Muscle of leg (tissue), 11 donors: ENCODE data around the gene TRIO. TPM values are rescaled to one million over a fixed set of nuclear protein-coding genes. Genes with fewer than 3 reads are reported as not detected.

Source experiments
- DNase-seq: peaks from one replicate; pipeline ENCODE4 v3.0.0; 2013
- H3K27ac ChIP-seq: one replicate; pipeline ENCODE4 v1.5.1; 2013; ENCODE audit warnings: mild to moderate bottlenecking, low read length, control low read depth
- H3K27me3 ChIP-seq: one replicate; pipeline ENCODE4 v1.6.1; 2013; ENCODE audit warnings: low read length; ENCODE audit not compliant: control insufficient read depth, insufficient read depth
- H3K36me3 ChIP-seq: one replicate; pipeline ENCODE4 v1.6.1; 2013; ENCODE audit warnings: low read length; ENCODE audit not compliant: control insufficient read depth, insufficient read depth
- H3K4me1 ChIP-seq: one replicate; pipeline ENCODE4 v1.6.1; 2013; ENCODE audit warnings: low read length; ENCODE audit not compliant: control insufficient read depth, insufficient read depth
- H3K4me3 ChIP-seq: one replicate; pipeline ENCODE4 v1.5.1; 2013; ENCODE audit warnings: low read length, control low read depth
- H3K9me3 ChIP-seq: replicated peaks from 2 replicates; pipeline ENCODE4 v1.6.1; 2013; ENCODE audit warnings: low read depth, low read length; ENCODE audit not compliant: control insufficient read depth
- WGBS: methylation state at CpG from one replicate; pipeline ENCODE4 v1.1.5; 2013; ENCODE audit warnings: missing lambda C conversion rate; ENCODE audit not compliant: insufficient coverage; 5-methylcytosine and 5-hydroxymethylcytosine counted together
- polyA plus RNA-seq, 8 donors: library from polyadenylated mRNA; unstranded; fragments of 120-200 nt; gene quantifications; one replicate each; pipeline versions ENCODE4 v1.2.1 to v1.2.3, GENCODE V29; 2013; ENCODE audit warnings: inconsistent platforms in 1 of 8, low replicate concordance in 1 of 8; ENCODE audit not compliant: insufficient read length in 8 of 8, insufficient read depth in 1 of 8
- total RNA-seq: library from RNA; stranded (reverse); fragments of 120-200 nt; gene quantifications from one replicate; pipeline ENCODE4 v1.2.4, GENCODE V29; 2013

Gene TRIO
- total and polyA plus RNA-seq, 9 donors, result 124 to 219 (median 168) TPM

DNA sequence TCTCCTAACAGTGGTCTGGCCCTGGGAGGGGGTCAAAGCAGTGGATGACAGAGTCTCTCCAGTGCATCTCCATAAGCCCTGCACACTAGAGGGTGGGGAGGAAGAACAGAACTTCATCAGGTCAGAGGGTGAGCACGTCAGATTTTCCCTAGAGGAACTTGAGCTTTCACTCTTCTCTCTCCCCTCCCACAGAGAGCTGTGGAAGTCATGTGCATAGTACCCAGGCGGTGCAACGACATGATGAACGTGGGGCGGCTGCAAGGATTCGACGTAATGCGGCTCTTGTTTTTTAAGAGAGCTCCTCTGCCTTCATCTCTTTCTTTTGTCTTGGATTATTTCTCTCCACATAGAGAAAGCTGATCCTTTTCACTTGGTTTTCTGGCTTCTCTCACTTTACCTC, 338.2 kb downstream of the TRIO start:
- Histone ChIP-seq H3K4me1 (no peaks in the 10 kb centered on the region), H3K4me3 (no peak overlapping the region), H3K27me3 (no peaks in the 10 kb centered on the region), H3K9me3 (no peaks in the 10 kb centered on the region), H3K27ac (no peak overlapping the region), H3K36me3 (peaks cover 78% of the 10 kb centered on the region)
- no CpG with 5 or more reads among the region's 8 CpGs for WGBS
- DNase-seq, result no peak

GRCh38 chr5:14482085-14482484, 338.9 kb downstream of the TRIO start:
- peaks cover 1% of the 10 kb centered on the region for H3K4me1 ChIP-seq
- H3K4me3 ChIP-seq, result no peak overlapping the region
- WGBS, result no CpG with 5 or more reads among the region's 5 CpGs
- H3K27me3 ChIP-seq, result no peaks in the 10 kb centered on the region
- no peaks in the 10 kb centered on the region for H3K9me3 ChIP-seq
- peaks cover 79% of the 10 kb centered on the region for H3K36me3 ChIP-seq
- no peak for DNase-seq
- H3K27ac ChIP-seq, result no peak overlapping the region

DNA sequence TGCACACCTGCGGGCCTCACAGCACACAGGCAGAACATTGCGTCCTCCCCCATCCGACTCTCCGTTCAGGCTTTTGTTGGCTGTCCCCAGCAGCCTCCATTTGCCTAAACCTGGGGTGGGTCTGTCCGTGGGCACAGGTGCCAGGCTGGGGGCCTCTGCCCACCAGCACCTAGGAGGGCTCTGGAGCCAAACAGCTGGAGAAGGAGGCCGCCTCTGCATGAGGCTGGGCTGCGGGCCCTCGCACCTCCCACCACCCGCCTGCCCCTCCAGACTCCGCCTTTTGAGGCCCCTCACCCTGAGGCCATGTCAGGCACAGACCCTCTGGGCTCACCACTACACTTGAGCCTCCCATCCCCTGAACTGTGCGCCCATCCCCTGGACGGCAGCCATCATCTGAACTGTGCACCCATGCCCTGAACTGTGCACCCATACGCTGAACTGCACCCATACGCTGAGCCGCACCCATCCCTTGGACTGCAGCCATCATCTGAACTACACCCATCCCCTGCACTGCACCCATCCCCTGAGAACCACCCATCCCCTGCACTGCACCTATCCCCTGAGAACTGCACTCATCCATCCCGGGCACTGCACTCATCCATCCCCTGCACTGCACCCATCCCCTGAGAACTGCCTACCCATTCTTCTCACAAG, 340.5 kb downstream of the TRIO start:
- 85% methylated on average over 15 of the region's 16 CpGs for WGBS
- Histone ChIP-seq H3K27me3 (no peaks in the 10 kb centered on the region), H3K9me3 (no peaks in the 10 kb centered on the region), H3K4me3 (no peak overlapping the region), H3K27ac (no peak overlapping the region), H3K4me1 (peaks cover 3% of the 10 kb centered on the region), H3K36me3 (peaks cover 81% of the 10 kb centered on the region)
- no peak for DNase-seq

DNA sequence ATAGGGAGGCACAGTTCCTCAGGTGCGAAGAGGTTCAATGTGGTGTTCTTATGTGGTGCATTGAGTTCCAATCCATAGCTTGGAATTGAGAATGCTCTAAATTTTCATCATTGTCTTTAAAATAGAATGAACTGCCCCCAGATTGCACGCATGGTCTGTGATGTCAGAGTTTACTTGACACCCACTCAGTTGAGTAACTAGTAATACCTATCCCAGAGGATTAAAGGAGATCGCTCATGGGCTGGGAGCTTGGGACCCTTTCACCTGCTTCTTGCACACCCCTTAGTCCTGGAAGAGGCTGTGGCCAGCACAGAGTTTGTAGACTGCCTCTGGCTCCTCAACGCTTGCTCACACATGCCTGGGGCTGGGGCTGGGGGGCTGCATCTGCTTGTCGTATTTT, 343.3 kb downstream of the TRIO start:
- Histone ChIP-seq H3K27me3 (no peaks in the 10 kb centered on the region), H3K4me1 (peaks cover 13% of the 10 kb centered on the region), H3K4me3 (no peak overlapping the region), H3K9me3 (no peaks in the 10 kb centered on the region), H3K27ac (no peak overlapping the region), H3K36me3 (peaks cover 86% of the 10 kb centered on the region)
- no peak for DNase-seq
- WGBS, result 69% methylated on average over 3 of the region's 5 CpGs

- WGBS, result 56% methylated on average over 51 of the region's 62 CpGs
- DNase-seq, result no peak
- H3K4me3 ChIP-seq, result no peak overlapping the region
- no peaks in the 10 kb centered on the region for H3K9me3 ChIP-seq
- no peaks in the 10 kb centered on the region for H3K27me3 ChIP-seq
- H3K27ac ChIP-seq, result peak overlapping the region; percentile 1
- peaks cover 13% of the 10 kb centered on the region for H3K4me1 ChIP-seq
- H3K36me3 ChIP-seq, result peaks cover 86% of the 10 kb centered on the region
These were observed 344.1 kb downstream of the TRIO start for GRCh38 chr5:14486996-14487896.

- Histone ChIP-seq H3K27ac (no peak overlapping the region), H3K9me3 (no peaks in the 10 kb centered on the region), H3K4me1 (peaks cover 13% of the 10 kb centered on the region), H3K27me3 (no peaks in the 10 kb centered on the region), H3K4me3 (no peak overlapping the region), H3K36me3 (peaks cover 86% of the 10 kb centered on the region)
- 56% methylated on average over 59 of the region's 60 CpGs for WGBS
- peak; percentile 58 for DNase-seq
These were observed 344.9 kb downstream of the TRIO start for GRCh38 chr5:14487897-14488570.

- H3K36me3 ChIP-seq, result peaks cover 86% of the 10 kb centered on the region
- 65% methylated on average over 8 of the region's 11 CpGs for WGBS
- DNase-seq, result no peak
- H3K9me3 ChIP-seq, result no peaks in the 10 kb centered on the region
- H3K27me3 ChIP-seq, result no peaks in the 10 kb centered on the region
- no peak overlapping the region for H3K4me3 ChIP-seq
- H3K4me1 ChIP-seq, result peaks cover 13% of the 10 kb centered on the region
- H3K27ac ChIP-seq, result peak overlapping the region; percentile 9
These were observed 345.6 kb downstream of the TRIO start for GRCh38 chr5:14488709-14489108.

GRCh38 chr5:14489643-14490042, 346.5 kb downstream of the TRIO start:
- no CpG with 5 or more reads among the region's 5 CpGs for WGBS
- peak overlapping the region; percentile 10 for H3K27ac ChIP-seq
- H3K9me3 ChIP-seq, result no peaks in the 10 kb centered on the region
- H3K4me3 ChIP-seq, result no peak overlapping the region
- no peaks in the 10 kb centered on the region for H3K27me3 ChIP-seq
- peak; percentile 62 for DNase-seq
- peaks cover 86% of the 10 kb centered on the region for H3K36me3 ChIP-seq
- H3K4me1 ChIP-seq, result peaks cover 13% of the 10 kb centered on the region

DNA sequence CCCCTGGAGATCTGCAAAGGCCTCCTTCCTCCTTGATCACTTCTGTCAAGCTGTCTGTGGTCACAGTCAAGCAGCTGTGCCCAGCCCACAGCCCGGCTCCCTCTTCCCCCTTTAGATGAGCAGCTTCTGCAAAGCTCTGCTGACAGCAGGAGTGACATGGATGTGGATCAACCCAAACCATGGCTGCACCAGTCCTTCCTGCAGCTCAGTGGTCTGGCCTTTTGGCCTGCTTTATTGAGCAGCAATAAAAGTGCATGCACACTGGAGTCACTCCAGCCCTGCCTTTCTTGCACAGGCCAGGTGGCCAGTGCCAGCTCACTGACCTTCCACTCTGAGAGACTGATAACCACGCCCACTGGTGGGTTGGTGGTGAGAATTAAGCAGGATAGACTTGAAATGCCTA, 347.2 kb downstream of the TRIO start:
- Histone ChIP-seq H3K27ac (no peak overlapping the region), H3K27me3 (no peaks in the 10 kb centered on the region), H3K4me1 (peaks cover 13% of the 10 kb centered on the region), H3K36me3 (peaks cover 86% of the 10 kb centered on the region), H3K9me3 (no peaks in the 10 kb centered on the region), H3K4me3 (no peak overlapping the region)
- DNase-seq, result peak; percentile 50
- 77% methylated on average over 2 of the region's 2 CpGs for WGBS
